GM23338 (cell line): Measurements from ENCODE around the gene IGSF8. TPM values are rescaled to one million over a fixed set of nuclear protein-coding genes. Genes with fewer than 3 reads are reported as not detected.

ENCODE experiments used
- ATAC-seq: fragments of 200-7000 bp; cut with Tn5 transposase; 3 replicates; pipeline ENCODE4 v1.9.1; 2020
- DNase-seq: peaks from one replicate; pipeline ENCODE4 v3.0.0-alpha.2; 2015; ENCODE audit warnings: low spot score
- H2AFZ ChIP-seq: fragments of 200-600 bp; sonication (generic); 2 replicates; pipeline ENCODE4 v1.8.0; 2016; ENCODE audit warnings: antibody characterized with exemption, mild to moderate bottlenecking, moderate library complexity
- H3F3A ChIP-seq: fragments of 200-600 bp; sonication (generic); replicated peaks from 2 replicates; pipeline ENCODE4 v1.8.0; 2017; ENCODE audit warnings: antibody characterized with exemption, mixed run types, low read depth
- H3K27ac ChIP-seq: fragments of 200-600 bp; sonication (generic); 2 replicates; pipeline ENCODE4 v1.6.1; 2016; ENCODE audit warnings: low read depth
- H3K27me3 ChIP-seq: fragments of 200-600 bp; sonication (generic); 2 replicates; pipeline ENCODE4 v1.8.0; 2016; ENCODE audit warnings: mild to moderate bottlenecking, mixed run types, moderate library complexity; ENCODE audit not compliant: insufficient read depth
- H3K36me3 ChIP-seq: fragments of 200-600 bp; sonication (generic); 2 replicates; pipeline ENCODE4 v1.8.0; 2016; ENCODE audit warnings: mild to moderate bottlenecking; ENCODE audit not compliant: insufficient read depth
- H3K4me1 ChIP-seq: fragments of 200-600 bp; sonication (generic); 2 replicates; pipeline ENCODE4 v1.8.0; 2016; ENCODE audit warnings: mild to moderate bottlenecking, moderate library complexity; ENCODE audit not compliant: insufficient read depth
- H3K4me2 ChIP-seq: fragments of 200-600 bp; sonication (generic); 2 replicates; pipeline ENCODE4 v1.7.1; 2017; ENCODE audit warnings: mixed run types
- H3K4me3 ChIP-seq: fragments of 200-600 bp; sonication (generic); 2 replicates; pipeline ENCODE4 v1.6.1; 2016; ENCODE audit warnings: mixed run types
- H3K79me2 ChIP-seq: fragments of 200-600 bp; sonication (generic); replicated peaks from 2 replicates; pipeline ENCODE4 v1.8.0; 2017; ENCODE audit warnings: mild to moderate bottlenecking; ENCODE audit not compliant: insufficient read depth
- H3K9me2 ChIP-seq: fragments of 200-600 bp; sonication (generic); 2 replicates; pipeline ENCODE4 v1.8.0; 2017; ENCODE audit not compliant: insufficient read depth
- H4K20me1 ChIP-seq: fragments of 200-600 bp; sonication (generic); replicated peaks from 2 replicates; pipeline ENCODE4 v1.8.0; 2017; ENCODE audit warnings: mild to moderate bottlenecking; ENCODE audit not compliant: insufficient read depth
- H3K27ac Mint-ChIP-seq: 2 replicates; pipeline ENCODE4 v1.8.0; 2020; ENCODE audit warnings: inconsistent platforms, mild to moderate bottlenecking, moderate library complexity, mixed read lengths
- H3K27me3 Mint-ChIP-seq: 3 replicates; pipeline ENCODE4 v1.8.0; 2022; ENCODE audit warnings: low read depth, mild to moderate bottlenecking, moderate library complexity, mixed read lengths, inconsistent platforms; ENCODE audit not compliant: insufficient read depth, poor library complexity
- H3K36me3 Mint-ChIP-seq: 3 replicates; pipeline ENCODE4 v1.8.0; 2021; ENCODE audit warnings: low read depth, mild to moderate bottlenecking, inconsistent platforms, moderate library complexity, mixed read lengths
- H3K4me1 Mint-ChIP-seq: 3 replicates; pipeline ENCODE4 v1.8.0; 2020; ENCODE audit warnings: mild to moderate bottlenecking, inconsistent platforms, mixed read lengths
- H3K4me3 Mint-ChIP-seq: 3 replicates; pipeline ENCODE4 v1.8.0; 2021; ENCODE audit warnings: moderate library complexity, mild to moderate bottlenecking, inconsistent platforms, mixed read lengths
- H3K9me3 Mint-ChIP-seq: 3 replicates; pipeline ENCODE4 v1.8.0; 2020; ENCODE audit warnings: moderate library complexity, mild to moderate bottlenecking, inconsistent platforms, mixed read lengths
- CREB1 ChIP-seq: fragments of 250-450 bp; sonication (Bioruptor Pico); IDR thresholded peaks from 2 replicates; pipeline ENCODE4 v1.5.0; 2020; ENCODE audit warnings: low read depth, mild to moderate bottlenecking, moderate library complexity
- CTCF ChIP-seq, 2 experiments: fragments of 200-600 bp in 1 of 2; sonication (generic) in 1 of 2; conservative IDR thresholded peaks; 2 replicates each; pipeline versions ENCODE4 v1.5.1 to v1.6.1; 2016 to 2017; ENCODE audit warnings: antibody characterized with exemption in 2 of 2, low read depth in 2 of 2, mild to moderate bottlenecking in 2 of 2, moderate library complexity in 1 of 2
- ETS1 ChIP-seq: IDR thresholded peaks from 2 replicates; pipeline ENCODE4 v1.6.1; 2016; ENCODE audit warnings: antibody characterized with exemption
- EZH2 ChIP-seq: fragments of 200-600 bp; sonication (generic); IDR thresholded peaks from one replicate; pipeline ENCODE4 v1.8.0; 2017; ENCODE audit warnings: antibody characterized with exemption, mild to moderate bottlenecking, low read depth; ENCODE audit not compliant: unreplicated experiment
- EZH2phosphoT487 ChIP-seq: fragments of 200-600 bp; sonication (generic); IDR thresholded peaks from one replicate; pipeline ENCODE4 v1.8.1; 2018; ENCODE audit warnings: antibody characterized with exemption; ENCODE audit not compliant: unreplicated experiment
- JUNB ChIP-seq: IDR thresholded peaks from one replicate; pipeline ENCODE4 v1.6.1; 2016; ENCODE audit warnings: antibody characterized with exemption; ENCODE audit not compliant: unreplicated experiment
- NANOG ChIP-seq: IDR thresholded peaks from 2 replicates; pipeline ENCODE4 v1.6.1; 2016; ENCODE audit warnings: antibody characterized with exemption, borderline replicate concordance
- POLR2AphosphoS5 ChIP-seq: IDR thresholded peaks from 2 replicates; pipeline ENCODE4 v1.6.1; 2016; ENCODE audit warnings: antibody characterized with exemption, low read depth
- REST ChIP-seq: IDR thresholded peaks from one replicate; pipeline ENCODE4 v1.6.1; 2018; ENCODE audit warnings: antibody characterized with exemption; ENCODE audit not compliant: unreplicated experiment
- STAT1 ChIP-seq: IDR thresholded peaks from one replicate; pipeline ENCODE4 v1.6.1; 2016; ENCODE audit warnings: antibody characterized with exemption; ENCODE audit not compliant: unreplicated experiment
- ZNF114 ChIP-seq: fragments of 250-450 bp; sonication (Bioruptor Pico); IDR thresholded peaks from 2 replicates; pipeline ENCODE4 v1.5.0; 2020; ENCODE audit warnings: mild to moderate bottlenecking, moderate library complexity
- ZNF331 ChIP-seq: fragments of 250-450 bp; sonication (Bioruptor Pico); IDR thresholded peaks from 2 replicates; pipeline ENCODE4 v1.5.0; 2020; ENCODE audit warnings: low read depth, mild to moderate bottlenecking, moderate library complexity
- polyA plus RNA-seq: library from polyadenylated mRNA; unstranded; fragments of >200 nt; fragmentation: Nextera tagmentation; extraction: Ambion mirVana; gene quantifications from 2 replicates; pipeline ENCODE4 v1.2.1, GENCODE V29; 2016
- total RNA-seq: library from RNA; depleted of rRNA; stranded (reverse); fragments of >200 nt; shearing (Covaris generic); gene quantifications from 2 replicates; pipeline ENCODE4 v1.2.3, GENCODE V29; 2014
- TF ChIP-seq, protein P1 (sequence below): fragments of 250-450 bp; sonication (Bioruptor Pico); IDR thresholded peaks from 2 replicates; pipeline ENCODE4 v1.5.0; 2020; ENCODE audit warnings: mild to moderate bottlenecking, moderate library complexity

The IGSF8 gene
- total and polyA plus RNA-seq, 2 experiments from 2014 or later = 38.4 to 120 TPM

DNA sequence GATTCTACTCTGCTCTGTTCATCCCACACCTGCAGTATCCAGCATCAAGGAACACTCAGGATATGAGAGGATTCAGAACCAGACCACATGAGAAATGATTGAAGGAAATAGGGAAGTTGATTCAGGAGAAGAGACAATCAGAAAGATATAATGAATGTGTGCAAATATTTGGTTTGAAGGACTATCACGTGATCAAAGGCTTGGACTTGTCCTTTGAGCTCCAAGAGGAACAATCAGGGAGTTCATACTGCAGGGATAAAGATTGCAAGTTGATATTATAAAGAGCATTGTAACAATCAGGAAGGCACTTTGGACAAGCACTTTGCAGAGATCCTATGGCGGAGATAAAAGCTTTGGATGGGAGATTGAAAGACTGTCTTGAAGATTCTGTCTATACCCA, 52.8 kb downstream of the IGSF8 start:
- Histone ChIP-seq H3K9me2 (no peaks in the 10 kb centered on the region; the same call in 1 of the 2 replicates), H4K20me1 (no peaks in the 10 kb centered on the region), H3K79me2 (no peaks in the 10 kb centered on the region), H3K27ac (no peak overlapping the region), H3K36me3 (no peaks in the 10 kb centered on the region), H3K27me3 (peaks cover 8% of the 10 kb centered on the region; the same call in 1 of the 2 replicates), H3K4me2 (no peak overlapping the region), H3K4me3 (no peak overlapping the region), H2AFZ (no peak overlapping the region), H3K4me1 (peaks cover 29% of the 10 kb centered on the region), H3F3A (0 out of 2 replicates have a peak, but pooled peaks cover 6% of the 10 kb centered on the region)
- DNase-seq = no peak
- no peak for TF ChIP-seq ZNF114 (CRISPR knock-in tag)
- no peak for TF ChIP-seq ZNF331 (CRISPR knock-in tag)
- TF ChIP-seq, protein P1, sequence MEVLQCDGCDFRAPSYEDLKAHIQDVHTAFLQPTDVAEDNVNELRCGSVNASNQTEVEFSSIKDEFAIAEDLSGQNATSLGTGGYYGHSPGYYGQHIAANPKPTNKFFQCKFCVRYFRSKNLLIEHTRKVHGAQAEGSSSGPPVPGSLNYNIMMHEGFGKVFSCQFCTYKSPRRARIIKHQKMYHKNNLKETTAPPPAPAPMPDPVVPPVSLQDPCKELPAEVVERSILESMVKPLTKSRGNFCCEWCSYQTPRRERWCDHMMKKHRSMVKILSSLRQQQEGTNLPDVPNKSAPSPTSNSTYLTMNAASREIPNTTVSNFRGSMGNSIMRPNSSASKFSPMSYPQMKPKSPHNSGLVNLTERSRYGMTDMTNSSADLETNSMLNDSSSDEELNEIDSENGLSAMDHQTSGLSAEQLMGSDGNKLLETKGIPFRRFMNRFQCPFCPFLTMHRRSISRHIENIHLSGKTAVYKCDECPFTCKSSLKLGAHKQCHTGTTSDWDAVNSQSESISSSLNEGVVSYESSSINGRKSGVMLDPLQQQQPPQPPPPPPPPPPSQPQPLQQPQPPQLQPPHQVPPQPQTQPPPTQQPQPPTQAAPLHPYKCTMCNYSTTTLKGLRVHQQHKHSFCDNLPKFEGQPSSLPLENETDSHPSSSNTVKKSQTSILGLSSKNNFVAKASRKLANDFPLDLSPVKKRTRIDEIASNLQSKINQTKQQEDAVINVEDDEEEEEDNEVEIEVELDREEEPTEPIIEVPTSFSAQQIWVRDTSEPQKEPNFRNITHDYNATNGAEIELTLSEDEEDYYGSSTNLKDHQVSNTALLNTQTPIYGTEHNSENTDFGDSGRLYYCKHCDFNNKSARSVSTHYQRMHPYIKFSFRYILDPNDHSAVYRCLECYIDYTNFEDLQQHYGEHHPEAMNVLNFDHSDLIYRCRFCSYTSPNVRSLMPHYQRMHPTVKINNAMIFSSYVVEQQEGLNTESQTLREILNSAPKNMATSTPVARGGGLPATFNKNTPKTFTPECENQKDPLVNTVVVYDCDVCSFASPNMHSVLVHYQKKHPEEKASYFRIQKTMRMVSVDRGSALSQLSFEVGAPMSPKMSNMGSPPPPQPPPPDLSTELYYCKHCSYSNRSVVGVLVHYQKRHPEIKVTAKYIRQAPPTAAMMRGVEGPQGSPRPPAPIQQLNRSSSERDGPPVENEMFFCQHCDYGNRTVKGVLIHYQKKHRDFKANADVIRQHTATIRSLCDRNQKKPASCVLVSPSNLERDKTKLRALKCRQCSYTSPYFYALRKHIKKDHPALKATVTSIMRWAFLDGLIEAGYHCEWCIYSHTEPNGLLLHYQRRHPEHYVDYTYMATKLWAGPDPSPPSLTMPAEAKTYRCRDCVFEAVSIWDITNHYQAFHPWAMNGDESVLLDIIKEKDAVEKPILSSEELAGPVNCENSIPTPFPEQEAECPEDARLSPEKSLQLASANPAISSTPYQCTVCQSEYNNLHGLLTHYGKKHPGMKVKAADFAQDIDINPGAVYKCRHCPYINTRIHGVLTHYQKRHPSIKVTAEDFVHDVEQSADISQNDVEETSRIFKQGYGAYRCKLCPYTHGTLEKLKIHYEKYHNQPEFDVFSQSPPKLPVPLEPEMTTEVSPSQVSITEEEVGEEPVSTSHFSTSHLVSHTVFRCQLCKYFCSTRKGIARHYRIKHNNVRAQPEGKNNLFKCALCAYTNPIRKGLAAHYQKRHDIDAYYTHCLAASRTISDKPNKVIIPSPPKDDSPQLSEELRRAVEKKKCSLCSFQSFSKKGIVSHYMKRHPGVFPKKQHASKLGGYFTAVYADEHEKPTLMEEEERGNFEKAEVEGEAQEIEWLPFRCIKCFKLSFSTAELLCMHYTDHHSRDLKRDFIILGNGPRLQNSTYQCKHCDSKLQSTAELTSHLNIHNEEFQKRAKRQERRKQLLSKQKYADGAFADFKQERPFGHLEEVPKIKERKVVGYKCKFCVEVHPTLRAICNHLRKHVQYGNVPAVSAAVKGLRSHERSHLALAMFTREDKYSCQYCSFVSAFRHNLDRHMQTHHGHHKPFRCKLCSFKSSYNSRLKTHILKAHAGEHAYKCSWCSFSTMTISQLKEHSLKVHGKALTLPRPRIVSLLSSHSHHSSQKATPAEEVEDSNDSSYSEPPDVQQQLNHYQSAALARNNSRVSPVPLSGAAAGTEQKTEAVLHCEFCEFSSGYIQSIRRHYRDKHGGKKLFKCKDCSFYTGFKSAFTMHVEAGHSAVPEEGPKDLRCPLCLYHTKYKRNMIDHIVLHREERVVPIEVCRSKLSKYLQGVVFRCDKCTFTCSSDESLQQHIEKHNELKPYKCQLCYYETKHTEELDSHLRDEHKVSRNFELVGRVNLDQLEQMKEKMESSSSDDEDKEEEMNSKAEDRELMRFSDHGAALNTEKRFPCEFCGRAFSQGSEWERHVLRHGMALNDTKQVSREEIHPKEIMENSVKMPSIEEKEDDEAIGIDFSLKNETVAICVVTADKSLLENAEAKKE = no peak
- TF ChIP-seq EZH2 = no peak
- TF ChIP-seq POLR2AphosphoS5 = no peak
- no peak for TF ChIP-seq ETS1
- no peak for TF ChIP-seq CTCF (conservative IDR thresholded peaks at IDR 0.05; ENCODE audit: low read depth in 2 of 2)
- TF ChIP-seq JUNB = no peak
- no peak for TF ChIP-seq REST
- TF ChIP-seq CREB1 = no peak
- no peak for TF ChIP-seq EZH2phosphoT487
- TF ChIP-seq NANOG = no peak
- TF ChIP-seq STAT1 = no peak
- no peak for ATAC-seq
- Mint-ChIP-seq H3K4me1 (peaks cover 29% of the 10 kb centered on the region), H3K27me3 (peaks cover 5% of the 10 kb centered on the region), H3K36me3 (0 out of 3 replicates have a peak, but pooled peaks cover 3% of the 10 kb centered on the region), H3K27ac (no peak overlapping the region), H3K9me3 (no peaks in the 10 kb centered on the region), H3K4me3 (no peak overlapping the region)
